Measurements from ENCODE around the gene POSTN. TPM values are rescaled to one million over a fixed set of nuclear protein-coding genes. Genes with fewer than 3 reads are reported as not detected.

Gene POSTN
- polyA plus RNA-seq, 1 donor (not counting 4 experiments of a cell fraction or from before 2014, with no cell fraction given) = 13.4 TPM

DNA sequence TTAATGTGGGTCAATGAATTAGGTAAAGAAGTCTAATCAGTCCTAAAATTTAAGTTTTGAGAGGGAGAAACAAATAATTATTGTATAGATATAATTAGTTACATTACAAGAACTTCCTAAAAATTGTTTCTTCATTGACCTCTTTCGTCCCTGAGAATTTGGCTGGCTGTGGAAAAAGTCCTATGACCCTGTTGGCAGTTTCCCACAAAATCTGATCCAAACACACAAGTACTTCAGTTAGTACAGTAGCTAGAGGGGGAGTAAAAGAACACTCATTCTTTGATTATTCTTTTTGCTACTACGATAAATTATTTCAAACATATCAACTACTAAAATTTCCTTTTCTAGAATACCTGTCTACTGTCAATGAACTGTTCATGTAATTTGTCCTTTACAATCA lies 11.3 kb downstream of the POSTN start:
- dilution Hi-C loops (cut with MboI; ENCODE audit: extremely low pct_ligation_motif_present, low sequenced_read_pairs) = no loop called here
- H3K9me1 ChIP-seq (ENCODE audit: control insufficient read depth, extremely low read depth, insufficient read depth, low read length) = no peaks in the 10 kb centered on the region
- no peak overlapping the region for H3K27ac ChIP-seq (ENCODE audit: control insufficient read depth, insufficient read depth, low read length)
- no peaks in the 10 kb centered on the region for H3K27me3 ChIP-seq (ENCODE audit: control insufficient read depth, extremely low read depth, insufficient read depth, low read length)
- TF ChIP-seq EZH2 (IDR thresholded peaks at IDR 0.05; ENCODE audit: low read length) = no peak
- TF ChIP-seq, protein P1, sequence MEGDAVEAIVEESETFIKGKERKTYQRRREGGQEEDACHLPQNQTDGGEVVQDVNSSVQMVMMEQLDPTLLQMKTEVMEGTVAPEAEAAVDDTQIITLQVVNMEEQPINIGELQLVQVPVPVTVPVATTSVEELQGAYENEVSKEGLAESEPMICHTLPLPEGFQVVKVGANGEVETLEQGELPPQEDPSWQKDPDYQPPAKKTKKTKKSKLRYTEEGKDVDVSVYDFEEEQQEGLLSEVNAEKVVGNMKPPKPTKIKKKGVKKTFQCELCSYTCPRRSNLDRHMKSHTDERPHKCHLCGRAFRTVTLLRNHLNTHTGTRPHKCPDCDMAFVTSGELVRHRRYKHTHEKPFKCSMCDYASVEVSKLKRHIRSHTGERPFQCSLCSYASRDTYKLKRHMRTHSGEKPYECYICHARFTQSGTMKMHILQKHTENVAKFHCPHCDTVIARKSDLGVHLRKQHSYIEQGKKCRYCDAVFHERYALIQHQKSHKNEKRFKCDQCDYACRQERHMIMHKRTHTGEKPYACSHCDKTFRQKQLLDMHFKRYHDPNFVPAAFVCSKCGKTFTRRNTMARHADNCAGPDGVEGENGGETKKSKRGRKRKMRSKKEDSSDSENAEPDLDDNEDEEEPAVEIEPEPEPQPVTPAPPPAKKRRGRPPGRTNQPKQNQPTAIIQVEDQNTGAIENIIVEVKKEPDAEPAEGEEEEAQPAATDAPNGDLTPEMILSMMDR (optimal IDR thresholded peaks at IDR 0.05 in 1 of 3, IDR thresholded peaks at IDR 0.05 in 1 of 3, conservative IDR thresholded peaks at IDR 0.05 in 1 of 3; ENCODE audit: extremely low read depth in 1 of 3, insufficient read depth in 2 of 3, low read length in 3 of 3) = no peak
- H3K4me2 ChIP-seq (ENCODE audit: control insufficient read depth, extremely low read depth, insufficient read depth, low read depth, low read length) = no peak overlapping the region
- FAIRE-seq = no peak
- no peaks in the 10 kb centered on the region for H3K4me1 ChIP-seq (ENCODE audit: control insufficient read depth, extremely low read depth, insufficient read depth, low read length)
- H3K9ac ChIP-seq (ENCODE audit: control insufficient read depth, extremely low read depth, insufficient read depth, low read length) = no peak overlapping the region
- H3K79me2 ChIP-seq (ENCODE audit: control insufficient read depth, insufficient read depth, low read length) = no peaks in the 10 kb centered on the region
- DNase-seq (ENCODE audit: low read depth, low spot score) = no peak
- no peaks in the 10 kb centered on the region for H3K9me3 ChIP-seq (ENCODE audit: control insufficient read depth, low read depth, low read length)
- H3K36me3 ChIP-seq (ENCODE audit: control insufficient read depth in 2 of 2, extremely low read depth in 1 of 2, insufficient read depth in 2 of 2, low read length in 2 of 2) = no peaks in the 10 kb centered on the region
- H4K20me1 ChIP-seq (ENCODE audit: control insufficient read depth, extremely low read depth, insufficient read depth, low read length) = no peaks in the 10 kb centered on the region
- no peak overlapping the region for H3K4me3 ChIP-seq (ENCODE audit: control insufficient read depth in 2 of 3, extremely low read depth in 1 of 3, insufficient read depth in 2 of 3, low read depth in 1 of 3, low read length in 3 of 3)
- H2AFZ ChIP-seq (ENCODE audit: control insufficient read depth, low read length) = no peak overlapping the region

DNA sequence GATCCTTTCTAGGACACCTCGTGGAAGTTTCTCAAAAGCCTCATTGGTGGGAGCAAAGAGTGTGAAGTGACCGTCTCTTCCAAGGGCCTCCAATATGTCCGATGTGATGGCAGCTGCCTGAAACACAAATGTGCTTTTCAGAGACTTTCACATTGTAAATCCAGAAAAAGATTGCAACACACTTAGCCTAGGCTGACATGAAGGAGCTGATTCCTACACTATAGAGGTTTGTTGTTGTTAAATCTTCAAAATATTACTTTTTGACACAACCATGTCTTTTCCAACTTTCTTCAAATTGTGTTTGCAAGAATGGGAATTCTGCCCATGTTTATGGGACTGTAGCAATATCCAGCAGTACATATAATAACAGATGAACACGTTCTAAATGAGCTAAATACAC lies 12.4 kb downstream of the POSTN start:
- no peak overlapping the region for H2AFZ ChIP-seq (ENCODE audit: control insufficient read depth, low read length)
- no peaks in the 10 kb centered on the region for H3K79me2 ChIP-seq (ENCODE audit: control insufficient read depth, insufficient read depth, low read length)
- H3K4me1 ChIP-seq (ENCODE audit: control insufficient read depth, extremely low read depth, insufficient read depth, low read length) = no peaks in the 10 kb centered on the region
- no peaks in the 10 kb centered on the region for H3K9me3 ChIP-seq (ENCODE audit: control insufficient read depth, low read depth, low read length)
- FAIRE-seq = no peak
- TF ChIP-seq, protein P1 (optimal IDR thresholded peaks at IDR 0.05 in 1 of 3, IDR thresholded peaks at IDR 0.05 in 1 of 3, conservative IDR thresholded peaks at IDR 0.05 in 1 of 3; ENCODE audit: extremely low read depth in 1 of 3, insufficient read depth in 2 of 3, low read length in 3 of 3) = no peak
- no peak for TF ChIP-seq EZH2 (IDR thresholded peaks at IDR 0.05; ENCODE audit: low read length)
- H3K27me3 ChIP-seq (ENCODE audit: control insufficient read depth, extremely low read depth, insufficient read depth, low read length) = no peaks in the 10 kb centered on the region
- dilution Hi-C loops (cut with MboI; ENCODE audit: extremely low pct_ligation_motif_present, low sequenced_read_pairs) = no loop called here
- H3K27ac ChIP-seq (ENCODE audit: control insufficient read depth, insufficient read depth, low read length) = no peak overlapping the region
- H3K9ac ChIP-seq (ENCODE audit: control insufficient read depth, extremely low read depth, insufficient read depth, low read length) = no peak overlapping the region
- no peaks in the 10 kb centered on the region for H3K9me1 ChIP-seq (ENCODE audit: control insufficient read depth, extremely low read depth, insufficient read depth, low read length)
- H3K4me2 ChIP-seq (ENCODE audit: control insufficient read depth, extremely low read depth, insufficient read depth, low read depth, low read length) = no peak overlapping the region
- DNase-seq (ENCODE audit: low read depth, low spot score) = no peak
- H3K36me3 ChIP-seq (ENCODE audit: control insufficient read depth in 2 of 2, extremely low read depth in 1 of 2, insufficient read depth in 2 of 2, low read length in 2 of 2) = no peaks in the 10 kb centered on the region
- H3K4me3 ChIP-seq (ENCODE audit: control insufficient read depth in 2 of 3, extremely low read depth in 1 of 3, insufficient read depth in 2 of 3, low read depth in 1 of 3, low read length in 3 of 3) = no peak overlapping the region
- H4K20me1 ChIP-seq (ENCODE audit: control insufficient read depth, extremely low read depth, insufficient read depth, low read length) = no peaks in the 10 kb centered on the region

Measured in keratinocyte (primary cell).